K562 (cell line): Measurements from ENCODE around the gene OBSCN. TPM values are rescaled to one million over a fixed set of nuclear protein-coding genes. Genes with fewer than 3 reads are reported as not detected.

Source experiments
- CC2D1A ChIP-seq: fragments of 450-650 bp; IDR thresholded peaks from 2 replicates; pipeline ENCODE4 v1.6.1; 2017; ENCODE audit warnings: mild to moderate bottlenecking
- CHAMP1 ChIP-seq: fragments of 450-650 bp; IDR thresholded peaks from 2 replicates; pipeline ENCODE4 v1.6.1; 2016; ENCODE audit warnings: mild to moderate bottlenecking
- COPS2 ChIP-seq: fragments of 450-650 bp; conservative IDR thresholded peaks from 2 replicates; pipeline ENCODE4 v1.6.1; 2016; ENCODE audit warnings: mild to moderate bottlenecking, moderate library complexity
- ESRRA ChIP-seq: fragments of 450-650 bp; IDR thresholded peaks from 2 replicates; pipeline ENCODE4 v1.6.1; 2014; ENCODE audit warnings: low read depth, mild to moderate bottlenecking, moderate library complexity, borderline replicate concordance
- ETS1 ChIP-seq: conservative IDR thresholded peaks from 2 replicates; pipeline ENCODE4 v1.6.1; 2011; ENCODE audit warnings: low read depth, mild to moderate bottlenecking, low read length; ENCODE audit not compliant: control insufficient read depth
- ETV5 ChIP-seq: sonication (generic); formaldehyde crosslinking; IDR thresholded peaks from 2 replicates; pipeline ENCODE4 v1.4.0; 2020; ENCODE audit warnings: low read depth, mild to moderate bottlenecking, missing genetic modification reagents
- FOXK1 ChIP-seq: sonication (generic); formaldehyde crosslinking; IDR thresholded peaks from 2 replicates; pipeline ENCODE4 v1.8.0; 2022; ENCODE audit warnings: missing genetic modification reagents, mild to moderate bottlenecking, borderline replicate concordance
- MLLT1 ChIP-seq, 2 experiments: fragments of 450-650 bp; IDR thresholded peaks; 2 replicates each; pipeline ENCODE4 v1.6.1; 2016
- NFE2L1 ChIP-seq: fragments of 450-650 bp; IDR thresholded peaks from 2 replicates; pipeline ENCODE4 v1.6.1; 2016; ENCODE audit warnings: missing genetic modification characterization, low read depth, mild to moderate bottlenecking, missing compliant biosample characterization, moderate library complexity, borderline replicate concordance
- NFIC ChIP-seq: fragments of 450-650 bp; IDR thresholded peaks from 2 replicates; pipeline ENCODE4 v1.6.1; 2017; ENCODE audit warnings: mild to moderate bottlenecking, inconsistent platforms
- SMC3 ChIP-seq: conservative IDR thresholded peaks from 2 replicates; pipeline ENCODE4 v1.6.1; 2011; ENCODE audit warnings: low read depth, low read length, improper control_type of control experiment; ENCODE audit not compliant: insufficient read depth
- ZBED1 ChIP-seq: IDR thresholded peaks from 2 replicates; pipeline ENCODE4 v1.6.1; 2014
- ZBTB49 ChIP-seq: sonication (generic); formaldehyde crosslinking; IDR thresholded peaks from 2 replicates; pipeline ENCODE4 v1.8.0; 2022; ENCODE audit warnings: missing genetic modification reagents, mild to moderate bottlenecking, borderline replicate concordance
- ZEB2 ChIP-seq: fragments of 450-650 bp; IDR thresholded peaks from 2 replicates; pipeline ENCODE4 v1.6.1; 2016
- ZFP36 ChIP-seq: fragments of 150-350 bp; IDR thresholded peaks from 2 replicates; pipeline ENCODE4 v1.6.1; 2018; ENCODE audit warnings: low read length, low read depth; ENCODE audit not compliant: partially characterized antibody
- ZNF165 ChIP-seq: fragments of 250-450 bp; sonication (Bioruptor Pico); IDR thresholded peaks from 2 replicates; pipeline ENCODE4 v1.4.0; 2020; ENCODE audit warnings: borderline replicate concordance
- ZNF277 ChIP-seq: fragments of 250-450 bp; sonication (Bioruptor Pico); IDR thresholded peaks from 2 replicates; pipeline ENCODE4 v1.8.0; 2022; ENCODE audit warnings: inconsistent platforms, mild to moderate bottlenecking, moderate library complexity, borderline replicate concordance
- ZNF584 ChIP-seq: fragments of 200-800 bp; sonication (Bioruptor generic); IDR thresholded peaks from 2 replicates; pipeline ENCODE4 v1.6.1; 2016; ENCODE audit warnings: low read depth, mild to moderate bottlenecking, missing genetic modification characterization, missing compliant biosample characterization
- polyA plus RNA-seq, 8 experiments: library from polyadenylated mRNA; depleted of rRNA in 4 of 8; stranded (reverse) in 5 of 8; unstranded in 3 of 8; fragments of >200 nt; fragmentation: Nextera tagmentation in 2 of 8; fragmentation: Illumina TruSeq in 1 of 8; extraction: Ambion mirVana in 2 of 8; extraction: Trizol in 1 of 8; gene quantifications; 2 replicates each; pipeline versions ENCODE4 v1.2.1 to v1.2.3, GENCODE V29; 2011 to 2014; ENCODE audit warnings: inconsistent platforms in 1 of 8, missing spikeins in 1 of 8
- total RNA-seq, 7 experiments: library from RNA; depleted of rRNA in 6 of 7; stranded (reverse); fragments of >200 nt in 6 of 7; fragmentation: Illumina TruSeq in 2 of 7; extraction: Trizol in 2 of 7; gene quantifications; 2 replicates each; pipeline versions ENCODE4 v1.2.1 to v1.2.3, GENCODE V29; 2011 to 2021; ENCODE audit warnings: low replicate concordance in 1 of 7

The OBSCN gene
- total and polyA plus RNA-seq, 9 of the 15 experiments (the other 6 are each of a cell fraction or from before 2014, with no cell fraction given): 0.18 to 19.7 (median 3.6) TPM

GRCh38 chr1:228420968-228421826 lies 213.4 kb downstream of the OBSCN start (continued):
- TF ChIP-seq ETS1 (peak; percentile 71; the same call in 1 of the 2 replicates), CHAMP1 (no peak), ZBED1 (peak; percentile 30; the same call in 1 of the 2 replicates), ZBTB49 (CRISPR knock-in tag) (0 out of 2 replicates have a peak, but pooled peaks have one; percentile 29), ZNF584 (CRISPR knock-in tag) (0 out of 2 replicates have a peak, but pooled peaks have one; percentile 54), ESRRA (peak; percentile 63; the same call in 1 of the 2 replicates), ZNF165 (CRISPR knock-in tag) (no peak), ZFP36 (peak; percentile 64), ZEB2 (peak; percentile 25; the same call in 1 of the 2 replicates), FOXK1 (CRISPR knock-in tag) (no peak; the same call in 1 of the 2 replicates), MLLT1 (IDR thresholded peaks at IDR 0.05) (peak in 1 of 2 experiments; percentile 55; a peak in 1 of 4 replicates), ETV5 (CRISPR knock-in tag) (peak; percentile 80), NFIC (peak; percentile 83), ZNF277 (CRISPR knock-in tag) (no peak), SMC3 (no peak), COPS2 (no peak), NFE2L1 (no peak), CC2D1A (peak; percentile 34; the same call in 1 of the 2 replicates)
